ENCODE data around the gene TRPM8. TPM values are rescaled to one million over a fixed set of nuclear protein-coding genes. Genes with fewer than 3 reads are reported as not detected.

TRPM8 gene
- total and polyA plus RNA-seq, 2 of the 8 experiments (the other 6 are each of a cell fraction or from before 2014, with no cell fraction given): 0.18 to 0.54 TPM

GRCh38 chr2:234027641-234028040 lies 110.5 kb downstream of the TRPM8 start:
- H3K4me1 ChIP-seq (replicated peaks in 1 of 4; ENCODE audit: control insufficient read depth in 3 of 4, insufficient read depth in 4 of 4, low read length in 3 of 4): no peaks in the 10 kb centered on the region
- H3K9ac ChIP-seq (replicated peaks in 1 of 4; ENCODE audit: extremely low read depth in 1 of 4, low read depth in 3 of 4, low read length in 3 of 4): no peak overlapping the region
- POLR2A ChIA-PET (ENCODE audit: partially characterized antibody): no interaction called here
- DNase-seq (ENCODE audit: low read depth in 1 of 2, low spot score in 2 of 2) (no peak), FAIRE-seq (no peak)
- H3K23ac ChIP-seq (ENCODE audit: insufficient read length): no peak overlapping the region
- CTCF ChIA-PET (ENCODE audit: partially characterized antibody): no interaction called here
- no peak overlapping the region for H2BK12ac ChIP-seq (ENCODE audit: low read depth, low read length)
- H3K9me3 ChIP-seq (ENCODE audit: insufficient read depth in 2 of 2, low read depth in 1 of 2, low read length in 1 of 2): peaks cover 4 to 15% of the 10 kb centered on the region in 2 experiments; a peak in 2 of 4 replicates
- H3K4me3 ChIP-seq (ENCODE audit: extremely low read depth in 1 of 4, insufficient read depth in 2 of 4, low read depth in 3 of 4, low read length in 4 of 4): no peak overlapping the region
- H3K4ac ChIP-seq (replicated peaks; ENCODE audit: insufficient read length, low read depth, low read length): no peak overlapping the region
- no peaks in the 10 kb centered on the region for H3K23me2 ChIP-seq (ENCODE audit: low read depth, low read length)
- no peak overlapping the region for H2AK5ac ChIP-seq (ENCODE audit: low read depth, low read length)
- H2BK15ac ChIP-seq (ENCODE audit: low read length): no peak overlapping the region
- H2BK120ac ChIP-seq (replicated peaks; ENCODE audit: low read depth, low read length): no peak overlapping the region
- no peaks in the 10 kb centered on the region for H4K20me1 ChIP-seq (replicated peaks in 1 of 2; ENCODE audit: control insufficient read depth in 1 of 2, insufficient read depth in 2 of 2, low read length in 2 of 2)
- no peak overlapping the region for H2BK20ac ChIP-seq (ENCODE audit: low read length)
- H3K27me3 ChIP-seq (replicated peaks in 1 of 4; ENCODE audit: control insufficient read depth in 3 of 4, extremely low read depth in 1 of 4, insufficient read depth in 3 of 4, low read length in 3 of 4): no peaks in the 10 kb centered on the region
- H3K36me3 ChIP-seq (ENCODE audit: control insufficient read depth in 2 of 4, insufficient read depth in 4 of 4, low read length in 3 of 4): no peaks in the 10 kb centered on the region
- no peak overlapping the region for H3K18ac ChIP-seq (ENCODE audit: extremely low read depth, low read length)
- no peak overlapping the region for H3K27ac ChIP-seq (ENCODE audit: low read depth, low read length)
- H4K91ac ChIP-seq (replicated peaks; ENCODE audit: insufficient read length, low read length): no peak overlapping the region
- H3K14ac ChIP-seq (ENCODE audit: insufficient read length): no peak overlapping the region
- WGBS, 2 experiments (ENCODE audit: extremely low coverage in 1 of 2, insufficient coverage in 1 of 2, insufficient read length in 1 of 2, insufficient replicate concordance in 2 of 2, low coverage in 1 of 2, low lambda C conversion rate in 2 of 2, missing lambda C conversion rate in 1 of 2): 100% methylated on average over 1 of the region's 1 CpG; no CpG with 5 or more reads in 1 of the 2 experiments
- H4K8ac ChIP-seq (ENCODE audit: extremely low read depth, insufficient read depth, low read length): no peak overlapping the region
- no peak overlapping the region for H2AFZ ChIP-seq (ENCODE audit: low read length)
- no peaks in the 10 kb centered on the region for H3K79me2 ChIP-seq (ENCODE audit: control insufficient read depth in 1 of 2, insufficient read depth in 2 of 2, low read length in 2 of 2)
- H4K5ac ChIP-seq (ENCODE audit: insufficient read length, low read depth, low read length): no peak overlapping the region
- no peaks in the 10 kb centered on the region for H3K79me1 ChIP-seq (ENCODE audit: low read depth, low read length)
- H3K56ac ChIP-seq (replicated peaks; ENCODE audit: insufficient read length, low read depth, low read length): no peak overlapping the region
- H3K4me2 ChIP-seq (ENCODE audit: insufficient read depth in 1 of 2, low read depth in 2 of 2, low read length in 2 of 2): no peak overlapping the region
- no peak overlapping the region for H2BK5ac ChIP-seq (ENCODE audit: low read depth, low read length)
- no peak for TF ChIP-seq E2F6 (IDR thresholded peaks at IDR 0.05)
- no peak for TF ChIP-seq SAP30 (IDR thresholded peaks at IDR 0.05; ENCODE audit: insufficient read depth, insufficient replicate concordance, low read length)
- TF ChIP-seq TAF7 (optimal IDR thresholded peaks at IDR 0.05; ENCODE audit: borderline replicate concordance, low read depth, low read length): no peak
- no peak for TF ChIP-seq RAD21 (IDR thresholded peaks at IDR 0.05 in 1 of 2, conservative IDR thresholded peaks at IDR 0.05 in 1 of 2; ENCODE audit: low read depth in 2 of 2, low read length in 2 of 2)
- TF ChIP-seq SP2 (IDR thresholded peaks at IDR 0.05; ENCODE audit: low read length): no peak
- TF ChIP-seq MAFK (IDR thresholded peaks at IDR 0.05; ENCODE audit: low read depth, low read length): no peak
- TF ChIP-seq CBX5 (IDR thresholded peaks at IDR 0.05; ENCODE audit: low read depth, low read length): no peak
- no peak for TF ChIP-seq USF2 (IDR thresholded peaks at IDR 0.05; ENCODE audit: low read length)
- TF ChIP-seq NRF1 (IDR thresholded peaks at IDR 0.05; ENCODE audit: low read depth, low read length): no peak
- TF ChIP-seq CHD2 (IDR thresholded peaks at IDR 0.05; ENCODE audit: low read length): no peak
- no peak for TF ChIP-seq POLR2A (IDR thresholded peaks at IDR 0.05; ENCODE audit: control extremely low read depth in 1 of 2, low read depth in 2 of 2, low read length in 2 of 2)
- no peak for TF ChIP-seq HDAC2 (IDR thresholded peaks at IDR 0.05; ENCODE audit: borderline replicate concordance in 1 of 2, low read depth in 2 of 2, low read length in 2 of 2)
- TF ChIP-seq SIRT6 (IDR thresholded peaks at IDR 0.05; ENCODE audit: low read length): no peak
